GM12878 (cell line): ENCODE data around the gene NOTCH4. TPM values are rescaled to one million over a fixed set of nuclear protein-coding genes. Genes with fewer than 3 reads are reported as not detected.

ENCODE experiments used
- ATAC-seq: fragments of 200-7000 bp; cut with Tn5 transposase; 3 replicates; pipeline ENCODE4 v1.9.1; 2020; ENCODE audit warnings: mild to moderate bottlenecking, moderate library complexity
- BruUV-seq: library from RNA; stranded (reverse); fragments of 400-500 nt; replicated peaks from 2 replicates; lab custom pipeline; 2021; lab: Mats Ljungman, UMichigan
- CTCF ChIA-PET: fragments of 300-600 bp; sonication (Branson Sonifier 250); formaldehyde crosslinking; extraction: SDS; loops from one replicate; lab custom pipeline; 2021; ENCODE audit warnings: inconsistent platforms; lab: Yijun Ruan, JAX
- POLR2A ChIA-PET: fragments of 350-600 bp; formaldehyde crosslinking; extraction: SDS; loops from one replicate; lab custom pipeline; 2021; ENCODE audit warnings: inconsistent platforms; lab: Charles Lee
- RAD21 ChIA-PET: fragments of 300-600 bp; sonication (Branson Sonifier 250); formaldehyde crosslinking; loops from one replicate; lab custom pipeline; 2023; ENCODE audit warnings: antibody characterized with exemption; ENCODE audit not compliant: unreplicated experiment; lab: Charles Lee
- SMC1A ChIA-PET: fragments of 300-600 bp; sonication (Branson Sonifier 250); formaldehyde crosslinking; loops from one replicate; lab custom pipeline; 2023; ENCODE audit not compliant: unreplicated experiment, uncharacterized antibody; lab: Charles Lee
- DNase-seq: peaks from one replicate; pipeline ENCODE4 v3.0.0-alpha.2; 2011; ENCODE audit warnings: low read depth, low spot score
- FAIRE-seq: peaks from 3 replicates; lab custom pipeline; 2011; peaks lifted over from hg19 to GRCh38; lab: Jason Lieb, UNC
- H2AFZ ChIP-seq: 2 replicates; pipeline ENCODE4 v1.6.0; 2011; ENCODE audit warnings: low read depth, low read length, control low read depth; ENCODE audit not compliant: control insufficient read depth
- H3K27ac ChIP-seq: 2 replicates; pipeline ENCODE4 v1.5.1; 2011; ENCODE audit warnings: control low read depth; ENCODE audit not compliant: control insufficient read depth, insufficient read depth
- H3K27me3 ChIP-seq, 2 experiments: replicated peaks in 1 of 2; 2 replicates each; pipeline versions ENCODE4 v1.6.0 to v1.6.1; 2011; ENCODE audit warnings: low read length in 1 of 2; ENCODE audit not compliant: control insufficient read depth in 2 of 2, insufficient read depth in 2 of 2
- H3K36me3 ChIP-seq, 2 experiments: 2 replicates each; pipeline ENCODE4 v1.5.1; 2011; ENCODE audit warnings: low read length in 1 of 2; ENCODE audit not compliant: control insufficient read depth in 2 of 2, insufficient read depth in 2 of 2
- H3K4me1 ChIP-seq: 2 replicates; pipeline ENCODE4 v1.6.1; 2011; ENCODE audit warnings: mild to moderate bottlenecking, low read length, moderate library complexity, mixed read lengths; ENCODE audit not compliant: control insufficient read depth, insufficient read depth
- H3K4me2 ChIP-seq: 2 replicates; pipeline ENCODE4 v1.6.0; 2011; ENCODE audit warnings: control low read depth; ENCODE audit not compliant: control insufficient read depth, insufficient read depth
- H3K4me3 ChIP-seq: fragments of 200-600 bp; sonication (generic); 2 replicates; pipeline ENCODE4 v1.5.1; 2016
- H3K79me2 ChIP-seq: 2 replicates; pipeline ENCODE4 v1.6.0; 2011; ENCODE audit warnings: low read length; ENCODE audit not compliant: control insufficient read depth, insufficient read depth
- H3K9ac ChIP-seq: 2 replicates; pipeline ENCODE4 v1.8.0; 2011; ENCODE audit warnings: low read length, control low read depth, mixed read lengths; ENCODE audit not compliant: control insufficient read depth, insufficient read depth
- H3K9me3 ChIP-seq: replicated peaks from 3 replicates; pipeline ENCODE4 v1.5.1; 2011; ENCODE audit warnings: mild to moderate bottlenecking, low read length; ENCODE audit not compliant: control insufficient read depth, insufficient read depth
- H4K20me1 ChIP-seq: 2 replicates; pipeline ENCODE4 v1.6.0; 2011; ENCODE audit not compliant: control insufficient read depth, insufficient read depth
- ASH2L ChIP-seq: fragments of 300-600, 200-600 bp; sonication (generic); IDR thresholded peaks from 2 replicates; pipeline ENCODE4 v1.6.1; 2017; ENCODE audit warnings: low read depth, mild to moderate bottlenecking, borderline replicate concordance
- CHD2 ChIP-seq: IDR thresholded peaks from 2 replicates; pipeline ENCODE4 v1.6.1; 2011; ENCODE audit warnings: low read depth, low read length, improper control_type of control experiment, borderline replicate concordance
- DPF2 ChIP-seq: fragments of 450-650 bp; IDR thresholded peaks from 2 replicates; pipeline ENCODE4 v1.6.1; 2017; ENCODE audit warnings: mild to moderate bottlenecking
- EP300 ChIP-seq, 2 experiments: fragments of 150-350 bp in 1 of 2; IDR thresholded peaks; 2 replicates each; pipeline ENCODE4 v1.6.1; 2011 to 2012; ENCODE audit warnings: low read depth in 2 of 2, low read length in 2 of 2, borderline replicate concordance in 1 of 2, improper control_type of control experiment in 1 of 2, inconsistent platforms in 1 of 2; ENCODE audit not compliant: control insufficient read depth in 1 of 2
- ETV6 ChIP-seq, 2 experiments: fragments of 450-650 bp in 1 of 2; IDR thresholded peaks in 1 of 2; conservative IDR thresholded peaks in 1 of 2; 2 replicates each; pipeline ENCODE4 v1.6.1; 2014; ENCODE audit warnings: antibody characterized with exemption in 1 of 2, borderline replicate concordance in 1 of 2, low read depth in 1 of 2, mild to moderate bottlenecking in 1 of 2, moderate library complexity in 1 of 2
- FOXK2 ChIP-seq: fragments of 450-650 bp; IDR thresholded peaks from 2 replicates; pipeline ENCODE4 v1.6.1; 2017; ENCODE audit warnings: mild to moderate bottlenecking, moderate library complexity
- MXI1 ChIP-seq: fragments of 150-350 bp; IDR thresholded peaks from 2 replicates; pipeline ENCODE4 v1.6.1; 2011; ENCODE audit warnings: low read depth, mild to moderate bottlenecking, inconsistent platforms, low read length, improper control_type of control experiment
- NFYA ChIP-seq: IDR thresholded peaks from 2 replicates; pipeline ENCODE4 v1.6.1; 2011; ENCODE audit warnings: low read depth, mild to moderate bottlenecking, low read length, improper control_type of control experiment, borderline replicate concordance
- NRF1 ChIP-seq: conservative IDR thresholded peaks from 2 replicates; pipeline ENCODE4 v1.6.1; 2011; ENCODE audit warnings: mild to moderate bottlenecking, low read depth, low read length, improper control_type of control experiment
- POU2F2 ChIP-seq: IDR thresholded peaks from 3 replicates; pipeline ENCODE4 v1.6.1; 2011; ENCODE audit warnings: low read depth, mild to moderate bottlenecking, low read length, borderline replicate concordance
- RBBP5 ChIP-seq: fragments of 200-600 bp; sonication (generic); conservative IDR thresholded peaks from 2 replicates; pipeline ENCODE4 v1.6.1; 2016
- SIN3A ChIP-seq: IDR thresholded peaks from 2 replicates; pipeline ENCODE4 v1.6.1; 2012; ENCODE audit warnings: low read depth, low read length, improper control_type of control experiment
- SRF ChIP-seq, 2 experiments: IDR thresholded peaks; 2 replicates each; pipeline ENCODE4 v1.6.1; 2011; ENCODE audit warnings: low read depth in 2 of 2, low read length in 2 of 2, mild to moderate bottlenecking in 1 of 2, moderate library complexity in 1 of 2
- TARDBP ChIP-seq: IDR thresholded peaks from 2 replicates; pipeline ENCODE4 v1.6.1; 2016; ENCODE audit warnings: borderline replicate concordance
- TCF7 ChIP-seq: IDR thresholded peaks from 2 replicates; pipeline ENCODE4 v1.6.1; 2014; ENCODE audit warnings: antibody characterized with exemption, borderline replicate concordance
- ZBED1 ChIP-seq: IDR thresholded peaks from 2 replicates; pipeline ENCODE4 v1.6.1; 2016; ENCODE audit warnings: borderline replicate concordance
- WGBS: methylation state at CpG from one replicate; pipeline ENCODE4 v1.1.6; 2016; ENCODE audit warnings: low lambda C conversion rate; ENCODE audit not compliant: insufficient replicate concordance, insufficient coverage; ENCODE audit errors: missing lambda C conversion rate; 5-methylcytosine and 5-hydroxymethylcytosine counted together
- in situ Hi-C: fragments of 300-500 bp; cut with MboI; formaldehyde crosslinking; loops from 9 replicates; pipeline ENCODE4 v1.14.3; 2018; ENCODE audit warnings: mixed read lengths
- intact Hi-C: fragments of 100-400 bp; cut with micrococcal nuclease; formaldehyde crosslinking; loops from one replicate; pipeline ENCODE4 v1.14.2; 2022; ENCODE audit not compliant: unreplicated experiment
- polyA plus RNA-seq, 11 experiments: library from polyadenylated mRNA; depleted of rRNA in 4 of 11; unstranded in 6 of 11; stranded (reverse) in 5 of 11; fragments of >200 nt; fragmentation: Nextera tagmentation in 4 of 11; fragmentation: Illumina TruSeq in 1 of 11; extraction: Ambion mirVana in 4 of 11; extraction: Trizol in 1 of 11; gene quantifications; 1 replicate in 1 of 11; 2 replicates in 10 of 11; pipeline versions ENCODE4 v1.2.1 to v1.2.3, GENCODE V29; 2011 to 2016; ENCODE audit warnings: inconsistent platforms in 2 of 11, missing spikeins in 2 of 11, low read depth in 1 of 11
- total RNA-seq, 4 experiments: library from RNA; depleted of rRNA in 3 of 4; stranded (reverse); fragments of >200 nt in 3 of 4; fragmentation: Illumina TruSeq in 1 of 4; extraction: Trizol in 1 of 4; gene quantifications; 2 replicates each; pipeline versions ENCODE4 v1.2.1 to v1.2.3, GENCODE V29; 2013 to 2021
- TF ChIP-seq, protein P1 (sequence below): fragments of 450-650 bp; IDR thresholded peaks from 2 replicates; pipeline ENCODE4 v1.6.1; 2017; ENCODE audit warnings: borderline replicate concordance

Gene NOTCH4
- total and polyA plus RNA-seq, 10 of the 15 experiments (the other 5 are each of a cell fraction or from before 2014, with no cell fraction given): 0.66 to 3.3 (median 1.4) TPM

DNA sequence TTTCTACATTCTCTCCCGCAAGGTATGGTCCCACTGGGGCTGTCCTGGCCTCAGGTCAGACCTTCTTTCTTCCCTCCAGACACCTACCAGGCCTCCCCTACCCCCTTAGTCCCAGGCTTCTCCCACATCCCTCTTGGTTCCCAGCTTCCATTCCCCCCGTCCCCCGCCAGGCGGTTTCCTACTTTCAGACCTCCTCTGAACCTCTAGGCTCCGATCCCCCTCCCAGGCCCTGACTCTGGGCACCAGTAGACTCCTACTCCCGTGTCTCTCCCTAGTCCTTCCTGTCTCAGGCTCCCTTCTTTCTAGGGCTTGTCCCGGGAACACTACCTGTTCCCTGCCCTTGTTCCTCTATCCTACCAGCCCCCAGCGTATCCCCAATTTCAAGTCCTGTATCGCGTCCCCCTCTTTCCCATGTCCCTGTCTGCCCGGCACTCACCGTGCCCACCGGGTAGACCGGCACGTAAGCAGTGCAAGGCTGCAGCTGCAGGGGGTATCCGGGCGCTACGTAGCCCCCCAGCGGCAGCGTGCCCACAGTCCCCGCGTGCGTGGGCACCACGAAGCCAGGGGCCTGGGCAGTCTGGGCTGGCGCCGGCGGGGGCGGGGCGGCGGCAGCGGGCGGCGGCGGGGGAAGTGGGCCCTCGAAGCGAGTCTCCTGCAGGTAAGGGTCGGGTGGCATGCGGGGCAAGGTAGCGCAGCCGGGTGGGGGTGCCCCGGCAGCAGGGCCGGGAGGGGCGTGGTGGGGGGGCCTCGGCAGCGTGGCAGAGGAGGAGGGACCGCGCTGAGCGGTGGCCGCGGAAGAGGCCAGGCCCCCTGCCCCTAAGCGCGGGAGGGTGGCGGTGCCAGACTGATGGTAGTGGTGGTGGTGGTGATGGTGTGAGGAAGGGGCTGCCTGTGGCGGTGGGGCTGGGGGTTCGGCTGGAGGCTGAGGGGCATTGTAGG is 73.7 kb downstream of the NOTCH4 start:
- no peaks in the 10 kb centered on the region for H3K36me3 ChIP-seq
- intact Hi-C loops: loop anchor here (10.0 kb wide), 1 partner anchor 105 kb away; no protein-coding TSS in a partner anchor
- H3K9me3 ChIP-seq: no peaks in the 10 kb centered on the region; the same call in 2 of the 3 replicates
- RAD21 ChIA-PET: no interaction called here
- H2AFZ ChIP-seq: no peak overlapping the region
- no peak overlapping the region for H3K27ac ChIP-seq
- SMC1A ChIA-PET: no interaction called here
- TF ChIP-seq CHD2 (no peak), TARDBP (no peak), POU2F2 (no peak), ZBED1 (no peak), FOXK2 (no peak), MXI1 (no peak), DPF2 (no peak), TCF7 (no peak), ETV6 (conservative IDR thresholded peaks at IDR 0.05 in 1 of 2, IDR thresholded peaks at IDR 0.05 in 1 of 2; ENCODE audit: borderline replicate concordance in 1 of 2, low read depth in 1 of 2) (no peak), SRF (IDR thresholded peaks at IDR 0.05; ENCODE audit: low read depth in 2 of 2, low read length in 2 of 2) (no peak), SIN3A (no peak), EP300 (IDR thresholded peaks at IDR 0.05; ENCODE audit: borderline replicate concordance in 1 of 2, control insufficient read depth in 1 of 2, low read depth in 2 of 2, low read length in 2 of 2) (no peak), ASH2L (no peak), RBBP5 (no peak), NFYA (no peak), NRF1 (no peak)
- TF ChIP-seq, protein P1, sequence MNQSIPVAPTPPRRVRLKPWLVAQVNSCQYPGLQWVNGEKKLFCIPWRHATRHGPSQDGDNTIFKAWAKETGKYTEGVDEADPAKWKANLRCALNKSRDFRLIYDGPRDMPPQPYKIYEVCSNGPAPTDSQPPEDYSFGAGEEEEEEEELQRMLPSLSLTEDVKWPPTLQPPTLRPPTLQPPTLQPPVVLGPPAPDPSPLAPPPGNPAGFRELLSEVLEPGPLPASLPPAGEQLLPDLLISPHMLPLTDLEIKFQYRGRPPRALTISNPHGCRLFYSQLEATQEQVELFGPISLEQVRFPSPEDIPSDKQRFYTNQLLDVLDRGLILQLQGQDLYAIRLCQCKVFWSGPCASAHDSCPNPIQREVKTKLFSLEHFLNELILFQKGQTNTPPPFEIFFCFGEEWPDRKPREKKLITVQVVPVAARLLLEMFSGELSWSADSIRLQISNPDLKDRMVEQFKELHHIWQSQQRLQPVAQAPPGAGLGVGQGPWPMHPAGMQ: no peak
- TF ChIP-seq, all 136 proteins: peak for 0
- peaks cover 3% of the 10 kb centered on the region; the same call in 1 of the 2 replicates for H3K4me1 ChIP-seq
- CTCF ChIA-PET: no interaction called here
- no peak for ATAC-seq
- H3K4me2 ChIP-seq: no peak overlapping the region
- no peak for DNase-seq
- BruUV-seq: no TSS peak
- POLR2A ChIA-PET: no interaction called here
- no peaks in the 10 kb centered on the region for H3K79me2 ChIP-seq
- peaks cover 9 to 12% of the 10 kb centered on the region in 2 experiments for H3K27me3 ChIP-seq
- H4K20me1 ChIP-seq: no peaks in the 10 kb centered on the region
- WGBS: 48% methylated on average over 36 of the region's 55 CpGs
- H3K4me3 ChIP-seq: no peak overlapping the region
- no peak overlapping the region for H3K9ac ChIP-seq
- in situ Hi-C loops: no loop called here
- no peak for FAIRE-seq
